H1 (cell line): ENCODE data around the gene MEF2C.

Experiments used
- CEBPB ChIP-seq: IDR thresholded peaks from 2 replicates; pipeline ENCODE4 v1.6.1; 2012; ENCODE audit warnings: low read depth, low read length
- EGR1 ChIP-seq: IDR thresholded peaks from 2 replicates; pipeline ENCODE4 v1.6.1; 2011; ENCODE audit warnings: low read depth, low read length, borderline replicate concordance
- HDAC2 ChIP-seq, 2 experiments: fragments of 300-600 bp in 1 of 2; sonication (generic) in 1 of 2; IDR thresholded peaks; 2 replicates each; pipeline ENCODE4 v1.6.1; 2011 to 2012; ENCODE audit warnings: low read depth in 2 of 2, low read length in 2 of 2, mild to moderate bottlenecking in 2 of 2, moderate library complexity in 2 of 2, borderline replicate concordance in 1 of 2, inconsistent platforms in 1 of 2
- SIN3A ChIP-seq, 2 experiments: IDR thresholded peaks in 1 of 2; conservative IDR thresholded peaks in 1 of 2; 2 replicates each; pipeline ENCODE4 v1.6.1; 2011 to 2012; ENCODE audit warnings: low read length in 2 of 2, improper control_type of control experiment in 1 of 2, low read depth in 1 of 2, mild to moderate bottlenecking in 1 of 2
- SP2 ChIP-seq: IDR thresholded peaks from 2 replicates; pipeline ENCODE4 v1.6.1; 2012; ENCODE audit warnings: mild to moderate bottlenecking, low read length, inconsistent platforms
- TAF1 ChIP-seq: IDR thresholded peaks from 2 replicates; pipeline ENCODE4 v1.6.1; 2011; ENCODE audit warnings: mild to moderate bottlenecking, low read depth, low read length
- YY1 ChIP-seq: IDR thresholded peaks from 2 replicates; pipeline ENCODE4 v1.6.1; 2011; ENCODE audit warnings: low read depth, mild to moderate bottlenecking, low read length
- TF ChIP-seq, protein P1 (sequence below), 3 experiments: IDR thresholded peaks; 1 replicate in 2 of 3; 2 replicates in 1 of 3; pipeline versions ENCODE4 v1.5.1 to v1.6.1; 2011; ENCODE audit warnings: low read length in 3 of 3, mild to moderate bottlenecking in 3 of 3, inconsistent platforms in 2 of 3, low read depth in 1 of 3, moderate library complexity in 1 of 3; ENCODE audit not compliant: insufficient read depth in 1 of 3; ENCODE audit errors: control extremely low read depth in 1 of 3
- TF ChIP-seq, protein P2 (sequence below): IDR thresholded peaks from 2 replicates; pipeline ENCODE4 v1.6.1; 2012; ENCODE audit warnings: low read length, inconsistent platforms
- TF ChIP-seq, protein P3 (sequence below): IDR thresholded peaks from 2 replicates; pipeline ENCODE4 v1.6.1; 2011; ENCODE audit warnings: low read length, improper control_type of control experiment

DNA sequence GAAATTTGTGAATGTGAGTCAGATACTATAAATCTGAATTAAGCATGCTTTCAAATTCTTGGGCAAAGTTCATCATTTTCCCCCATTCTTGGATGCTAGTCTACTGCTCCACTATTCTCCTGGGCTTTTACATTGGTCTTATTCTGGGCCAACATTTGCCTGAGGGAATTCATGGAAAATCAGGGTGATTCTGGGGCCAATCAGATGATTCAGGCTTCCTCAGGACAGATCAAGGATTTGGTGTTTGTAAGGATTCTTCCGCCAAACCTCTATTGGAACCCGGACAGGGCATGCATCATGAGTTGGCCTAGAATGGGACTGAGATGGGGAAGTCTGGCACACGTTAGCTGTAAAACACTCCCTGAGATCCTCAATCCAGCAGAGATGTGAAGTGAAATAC is 113.8 kb downstream of the MEF2C start:
- TF ChIP-seq, protein P1, sequence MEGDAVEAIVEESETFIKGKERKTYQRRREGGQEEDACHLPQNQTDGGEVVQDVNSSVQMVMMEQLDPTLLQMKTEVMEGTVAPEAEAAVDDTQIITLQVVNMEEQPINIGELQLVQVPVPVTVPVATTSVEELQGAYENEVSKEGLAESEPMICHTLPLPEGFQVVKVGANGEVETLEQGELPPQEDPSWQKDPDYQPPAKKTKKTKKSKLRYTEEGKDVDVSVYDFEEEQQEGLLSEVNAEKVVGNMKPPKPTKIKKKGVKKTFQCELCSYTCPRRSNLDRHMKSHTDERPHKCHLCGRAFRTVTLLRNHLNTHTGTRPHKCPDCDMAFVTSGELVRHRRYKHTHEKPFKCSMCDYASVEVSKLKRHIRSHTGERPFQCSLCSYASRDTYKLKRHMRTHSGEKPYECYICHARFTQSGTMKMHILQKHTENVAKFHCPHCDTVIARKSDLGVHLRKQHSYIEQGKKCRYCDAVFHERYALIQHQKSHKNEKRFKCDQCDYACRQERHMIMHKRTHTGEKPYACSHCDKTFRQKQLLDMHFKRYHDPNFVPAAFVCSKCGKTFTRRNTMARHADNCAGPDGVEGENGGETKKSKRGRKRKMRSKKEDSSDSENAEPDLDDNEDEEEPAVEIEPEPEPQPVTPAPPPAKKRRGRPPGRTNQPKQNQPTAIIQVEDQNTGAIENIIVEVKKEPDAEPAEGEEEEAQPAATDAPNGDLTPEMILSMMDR (IDR thresholded peaks at IDR 0.05; ENCODE audit: control extremely low read depth in 1 of 3, insufficient read depth in 1 of 3, low read depth in 1 of 3, low read length in 3 of 3): no peak
- TF ChIP-seq SIN3A (conservative IDR thresholded peaks at IDR 0.05 in 1 of 2, IDR thresholded peaks at IDR 0.05 in 1 of 2; ENCODE audit: low read depth in 1 of 2, low read length in 2 of 2) (no peak), YY1 (no peak), SP2 (no peak), EGR1 (no peak), CEBPB (no peak), TAF1 (no peak), HDAC2 (IDR thresholded peaks at IDR 0.05; ENCODE audit: borderline replicate concordance in 1 of 2, low read depth in 2 of 2, low read length in 2 of 2) (no peak)
- TF ChIP-seq, protein P2, sequence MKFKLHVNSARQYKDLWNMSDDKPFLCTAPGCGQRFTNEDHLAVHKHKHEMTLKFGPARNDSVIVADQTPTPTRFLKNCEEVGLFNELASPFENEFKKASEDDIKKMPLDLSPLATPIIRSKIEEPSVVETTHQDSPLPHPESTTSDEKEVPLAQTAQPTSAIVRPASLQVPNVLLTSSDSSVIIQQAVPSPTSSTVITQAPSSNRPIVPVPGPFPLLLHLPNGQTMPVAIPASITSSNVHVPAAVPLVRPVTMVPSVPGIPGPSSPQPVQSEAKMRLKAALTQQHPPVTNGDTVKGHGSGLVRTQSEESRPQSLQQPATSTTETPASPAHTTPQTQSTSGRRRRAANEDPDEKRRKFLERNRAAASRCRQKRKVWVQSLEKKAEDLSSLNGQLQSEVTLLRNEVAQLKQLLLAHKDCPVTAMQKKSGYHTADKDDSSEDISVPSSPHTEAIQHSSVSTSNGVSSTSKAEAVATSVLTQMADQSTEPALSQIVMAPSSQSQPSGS: no peak
- TF ChIP-seq, protein P3, sequence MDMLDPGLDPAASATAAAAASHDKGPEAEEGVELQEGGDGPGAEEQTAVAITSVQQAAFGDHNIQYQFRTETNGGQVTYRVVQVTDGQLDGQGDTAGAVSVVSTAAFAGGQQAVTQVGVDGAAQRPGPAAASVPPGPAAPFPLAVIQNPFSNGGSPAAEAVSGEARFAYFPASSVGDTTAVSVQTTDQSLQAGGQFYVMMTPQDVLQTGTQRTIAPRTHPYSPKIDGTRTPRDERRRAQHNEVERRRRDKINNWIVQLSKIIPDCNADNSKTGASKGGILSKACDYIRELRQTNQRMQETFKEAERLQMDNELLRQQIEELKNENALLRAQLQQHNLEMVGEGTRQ: no peak
